NAMALWA (cell line): ENCODE results near the gene ZNF512.

Experiments
- DNase-seq: peaks from one replicate; pipeline ENCODE4 v3.0.0-alpha.2; 2015; ENCODE audit warnings: low spot score

ZNF512 gene

GRCh38 chr2:27638037-27638637 lies 55.3 kb downstream of the ZNF512 start:
- DNase-seq, result no peak

GRCh38 chr2:27638709-27639108 lies 55.9 kb downstream of the ZNF512 start:
- DNase-seq, result no peak

- DNase-seq, result no peak
Measured at GRCh38 chr2:27640722-27641245, 57.9 kb downstream of the ZNF512 start.

- no peak for DNase-seq
Measured at GRCh38 chr2:27645197-27645596, 62.4 kb downstream of the ZNF512 start.

- DNase-seq, result no peak
Measured at GRCh38 chr2:27647289-27647688, 64.4 kb downstream of the ZNF512 start.

- no peak for DNase-seq
Measured at GRCh38 chr2:27647737-27648136, 64.9 kb downstream of the ZNF512 start.

- DNase-seq, result no peak
Measured at GRCh38 chr2:27651056-27651455, 68.2 kb downstream of the ZNF512 start.

- no peak for DNase-seq
Measured at GRCh38 chr2:27652341-27652740, 69.5 kb downstream of the ZNF512 start.

- no peak for DNase-seq
Measured at GRCh38 chr2:27652790-27653189, 69.9 kb downstream of the ZNF512 start.

GRCh38 chr2:27653397-27653796 lies 70.6 kb downstream of the ZNF512 start:
- no peak for DNase-seq

- DNase-seq, result no peak
Measured at GRCh38 chr2:27655155-27655951, 72.5 kb downstream of the ZNF512 start.

GRCh38 chr2:27661371-27661770 lies 78.5 kb downstream of the ZNF512 start:
- no peak for DNase-seq

GRCh38 chr2:27663285-27664153 lies 80.7 kb downstream of the ZNF512 start, which contains the start of the genes SLC4A1AP and SUPT7L:
Gene SLC4A1AP, plus strand, starts transcription at chr2:27663889. Its CDS starts 26 bp downstream, at chr2:27663915.
Gene SUPT7L, minus strand, starts transcription at chr2:27663614. Its CDS starts 1,422 bp downstream, at chr2:27662192.
- peak; percentile 90 for DNase-seq

GRCh38 chr2:27664154-27664574 lies 81.3 kb downstream of the ZNF512 start:
- no peak for DNase-seq

GRCh38 chr2:27664622-27665363 lies 82.0 kb downstream of the ZNF512 start:
- DNase-seq, result no peak

GRCh38 chr2:27667446-27667845 lies 84.6 kb downstream of the ZNF512 start:
- DNase-seq, result no peak

- DNase-seq, result no peak
Measured at GRCh38 chr2:27671235-27671634, 88.4 kb downstream of the ZNF512 start.
